ENCODE results near the gene ZNF366.

- TF ChIP-seq, protein P1, sequence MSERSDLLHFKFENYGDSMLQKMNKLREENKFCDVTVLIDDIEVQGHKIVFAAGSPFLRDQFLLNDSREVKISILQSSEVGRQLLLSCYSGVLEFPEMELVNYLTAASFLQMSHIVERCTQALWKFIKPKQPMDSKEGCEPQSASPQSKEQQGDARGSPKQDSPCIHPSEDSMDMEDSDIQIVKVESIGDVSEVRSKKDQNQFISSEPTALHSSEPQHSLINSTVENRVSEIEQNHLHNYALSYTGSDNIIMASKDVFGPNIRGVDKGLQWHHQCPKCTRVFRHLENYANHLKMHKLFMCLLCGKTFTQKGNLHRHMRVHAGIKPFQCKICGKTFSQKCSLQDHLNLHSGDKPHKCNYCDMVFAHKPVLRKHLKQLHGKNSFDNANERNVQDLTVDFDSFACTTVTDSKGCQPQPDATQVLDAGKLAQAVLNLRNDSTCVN (tag by site-specific recombination; optimal IDR thresholded peaks at IDR 0.05), result no peak
- TF ChIP-seq KLF17 (tag by site-specific recombination; IDR thresholded peaks at IDR 0.05) (no peak), ZBTB8A (tag by site-specific recombination; IDR thresholded peaks at IDR 0.05) (no peak), CTCF (tag by site-specific recombination; IDR thresholded peaks at IDR 0.05) (no peak), ZSCAN30 (tag by site-specific recombination; IDR thresholded peaks at IDR 0.05) (no peak), ZNF175 (tag by site-specific recombination; IDR thresholded peaks at IDR 0.05) (no peak)
Observed at GRCh38 chr5:72503888-72504491, 3.2 kb downstream of the ZNF366 start.
